HepG2 (cell line): ENCODE data around the gene SOX8. TPM values are rescaled to one million over a fixed set of nuclear protein-coding genes. Genes with fewer than 3 reads are reported as not detected.
A peak's percentile ranks its signal among the peaks of the same experiment; 100 is the strongest.

ENCODE experiments used
- ATAC-seq: fragments of 200-7000 bp; cut with Tn5 transposase; 3 replicates; pipeline ENCODE4 v1.9.1; 2020; ENCODE audit warnings: mild to moderate bottlenecking, moderate library complexity
- BruUV-seq: library from RNA; stranded (reverse); fragments of 400-500 nt; replicated peaks from 2 replicates; lab custom pipeline; 2021; lab: Mats Ljungman, UMichigan
- CTCF ChIA-PET: fragments of 300-600 bp; formaldehyde crosslinking; extraction: SDS; loops from one replicate; lab custom pipeline; 2021; ENCODE audit warnings: low total read pairs, inconsistent platforms, low intra/inter-chr PET ratio; lab: Yijun Ruan, JAX
- POLR2A ChIA-PET: fragments of 350-600 bp; sonication (Branson Sonifier 250); formaldehyde crosslinking; loops from one replicate; lab custom pipeline; 2020; ENCODE audit warnings: antibody characterized with exemption, inconsistent platforms; lab: Yijun Ruan, JAX
- DNase-seq: peaks from one replicate; pipeline ENCODE4 v3.0.0-alpha.2; 2015; ENCODE audit warnings: low spot score
- FAIRE-seq: peaks from 3 replicates; lab custom pipeline; 2011; peaks lifted over from hg19 to GRCh38; lab: Jason Lieb, UNC
- H2AFZ ChIP-seq: one replicate; pipeline ENCODE4 v1.6.1; 2011; ENCODE audit warnings: low read length, inconsistent platforms
- H3K27ac ChIP-seq: fragments of 300-600 bp; 3 replicates; pipeline ENCODE4 v1.8.0; 2011; ENCODE audit warnings: mixed run types, mild to moderate bottlenecking, mixed read lengths, low read length, inconsistent platforms; ENCODE audit not compliant: insufficient read depth; ENCODE audit errors: extremely low read length
- H3K27me3 ChIP-seq, 2 experiments: fragments of 200-600 bp in 1 of 2; 2 replicates in 1 of 2; 3 replicates in 1 of 2; pipeline versions ENCODE4 v1.6.0 to v1.8.0; 2011; ENCODE audit warnings: low read length in 2 of 2, mild to moderate bottlenecking in 2 of 2, moderate library complexity in 2 of 2, inconsistent platforms in 1 of 2; ENCODE audit not compliant: insufficient read depth in 2 of 2, control insufficient read depth in 1 of 2
- H3K36me3 ChIP-seq, 2 experiments: fragments of 200-600 bp in 1 of 2; replicated peaks in 1 of 2; 2 replicates in 1 of 2; 3 replicates in 1 of 2; pipeline versions ENCODE4 v1.5.1 to v1.8.0; 2011; ENCODE audit warnings: low read length in 2 of 2, inconsistent platforms in 1 of 2; ENCODE audit not compliant: insufficient read depth in 2 of 2, control insufficient read depth in 1 of 2
- H3K4me1 ChIP-seq: 2 replicates; pipeline ENCODE4 v1.5.1; 2012; ENCODE audit warnings: low read length, inconsistent platforms; ENCODE audit not compliant: insufficient read depth
- H3K4me2 ChIP-seq: 2 replicates; pipeline ENCODE4 v1.6.0; 2011; ENCODE audit warnings: low read depth, low read length, inconsistent platforms
- H3K4me3 ChIP-seq, 3 experiments: fragments of 200-600 bp in 1 of 3; sonication (generic), shearing (Covaris generic) in 1 of 3; replicated peaks in 1 of 3; 2 replicates each; pipeline ENCODE4 v1.5.1; 2011 to 2016; ENCODE audit warnings: low read length in 3 of 3, inconsistent platforms in 2 of 3, low read depth in 2 of 3, mild to moderate bottlenecking in 2 of 3, control low read depth in 1 of 3, mixed read lengths in 1 of 3; ENCODE audit not compliant: insufficient read depth in 1 of 3
- H3K79me2 ChIP-seq: one replicate; pipeline ENCODE4 v1.6.1; 2011; ENCODE audit warnings: low read length, inconsistent platforms; ENCODE audit not compliant: insufficient read depth
- H3K9ac ChIP-seq: 2 replicates; pipeline ENCODE4 v1.6.0; 2011; ENCODE audit warnings: mild to moderate bottlenecking, low read depth, low read length, inconsistent platforms; ENCODE audit not compliant: insufficient read depth
- H3K9me3 ChIP-seq: 2 replicates; pipeline ENCODE4 v1.5.1; 2012; ENCODE audit warnings: mild to moderate bottlenecking, low read length
- H4K20me1 ChIP-seq: 2 replicates; pipeline ENCODE4 v1.6.0; 2011; ENCODE audit warnings: inconsistent platforms, mild to moderate bottlenecking, low read length, moderate library complexity; ENCODE audit not compliant: insufficient read depth
- HIVEP1 ChIP-seq: sonication (generic); formaldehyde crosslinking; IDR thresholded peaks from 2 replicates; pipeline ENCODE4 v1.4.0; 2020; ENCODE audit warnings: mild to moderate bottlenecking, missing genetic modification reagents
- MTA1 ChIP-seq: sonication (generic); formaldehyde crosslinking; IDR thresholded peaks from 2 replicates; pipeline ENCODE4 v1.4.0; 2020; ENCODE audit warnings: missing genetic modification reagents, mild to moderate bottlenecking, borderline replicate concordance
- MTF1 ChIP-seq: sonication (generic); formaldehyde crosslinking; IDR thresholded peaks from 2 replicates; pipeline ENCODE4 v1.5.0; 2020; ENCODE audit warnings: missing genetic modification reagents
- ZNF256 ChIP-seq: sonication (generic); formaldehyde crosslinking; conservative IDR thresholded peaks from 2 replicates; pipeline ENCODE4 v1.4.0; 2020; ENCODE audit warnings: missing genetic modification reagents
- ZNF3 ChIP-seq: IDR thresholded peaks from 2 replicates; pipeline ENCODE4 v1.7.0; 2017; ENCODE audit warnings: inconsistent platforms
- WGBS: methylation state at CpG from one replicate; pipeline ENCODE4 v1.1.6; 2017; ENCODE audit warnings: low lambda C conversion rate; 5-methylcytosine and 5-hydroxymethylcytosine counted together
- in situ Hi-C: cut with HindIII; loops from 2 replicates; pipeline ENCODE4 v1.10.0; 2017; ENCODE audit warnings: low pct_unique_long_range_greater_than_20kb; ENCODE audit not compliant: extremely low pct_ligation_motif_present
- intact Hi-C: fragments of 100-400 bp; cut with micrococcal nuclease; formaldehyde crosslinking; loops from one replicate; pipeline ENCODE4 v1.10.0; 2022; ENCODE audit not compliant: unreplicated experiment
- polyA plus RNA-seq, 8 experiments: library from polyadenylated mRNA; depleted of rRNA in 3 of 8; stranded (reverse) in 7 of 8; unstranded in 1 of 8; fragments of >200 nt; fragmentation: Illumina TruSeq in 4 of 8; extraction: Trizol in 4 of 8; gene quantifications; 2 replicates each; pipeline versions ENCODE4 v1.2.1 to v1.2.3, GENCODE V29; 2011 to 2016; ENCODE audit warnings: low read depth in 4 of 8, missing spikeins in 1 of 8, mixed read lengths in 1 of 8; ENCODE audit not compliant: insufficient read depth in 1 of 8
- total RNA-seq, 5 experiments: library from RNA; depleted of rRNA; stranded (reverse); fragments of >200 nt; fragmentation: Illumina TruSeq; extraction: Trizol; gene quantifications; 2 replicates each; pipeline ENCODE4 v1.2.3, GENCODE V29; 2016; ENCODE audit warnings: low read depth in 1 of 5
- TF ChIP-seq, protein P1 (sequence below): sonication (generic); formaldehyde crosslinking; IDR thresholded peaks from 2 replicates; pipeline ENCODE4 v1.5.0; 2020; ENCODE audit warnings: mild to moderate bottlenecking, missing genetic modification reagents, borderline replicate concordance
- TF ChIP-seq, protein P2 (sequence below): sonication (generic); formaldehyde crosslinking; IDR thresholded peaks from 2 replicates; pipeline ENCODE4 v1.4.0; 2020; ENCODE audit warnings: missing genetic modification reagents, mild to moderate bottlenecking, borderline replicate concordance

SOX8 gene
- total and polyA plus RNA-seq, 2 of the 13 experiments (the other 11 are each of a cell fraction or from before 2014, with no cell fraction given), result 0.20 to 0.28 TPM

DNA sequence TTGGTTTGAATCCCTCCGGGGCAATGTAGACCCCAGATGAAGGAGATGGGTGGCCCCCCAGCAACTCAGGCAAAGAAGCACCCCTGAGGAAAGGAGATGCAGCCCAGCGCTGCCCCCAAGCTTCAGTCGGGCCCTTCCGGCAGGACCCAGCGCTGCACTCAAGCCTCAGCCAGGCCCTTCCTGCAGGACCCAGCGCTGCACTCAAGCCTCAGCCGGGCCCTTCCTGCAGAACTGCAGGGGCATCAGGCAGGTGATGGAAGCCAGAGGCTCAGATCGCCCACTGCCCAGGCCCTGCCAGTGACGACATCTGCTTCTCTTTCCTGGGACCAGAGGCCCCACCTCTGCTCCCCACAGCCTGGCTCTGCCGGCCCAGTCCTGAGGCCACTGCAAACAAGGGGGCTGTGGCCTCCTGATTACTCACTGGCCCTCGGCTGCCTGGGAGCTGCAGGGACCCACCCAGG, 7.8 kb downstream of the SOX8 start:
- Histone ChIP-seq H3K9me3 (no peaks in the 10 kb centered on the region), H2AFZ (no peak overlapping the region), H4K20me1 (no peaks in the 10 kb centered on the region), H3K79me2 (no peaks in the 10 kb centered on the region), H3K27ac (no peak overlapping the region), H3K4me2 (no peak overlapping the region)
- in situ Hi-C loops, result no loop called here
- BruUV-seq, result no TSS peak
- WGBS, result no CpG with 5 or more reads among the region's 11 CpGs
- TF ChIP-seq MTA1 (CRISPR knock-in tag) (no peak), ZNF3 (CRISPR knock-in tag) (no peak), HIVEP1 (CRISPR knock-in tag) (no peak), MTF1 (CRISPR knock-in tag) (no peak), ZNF256 (CRISPR knock-in tag) (no peak)
- TF ChIP-seq, protein P1, sequence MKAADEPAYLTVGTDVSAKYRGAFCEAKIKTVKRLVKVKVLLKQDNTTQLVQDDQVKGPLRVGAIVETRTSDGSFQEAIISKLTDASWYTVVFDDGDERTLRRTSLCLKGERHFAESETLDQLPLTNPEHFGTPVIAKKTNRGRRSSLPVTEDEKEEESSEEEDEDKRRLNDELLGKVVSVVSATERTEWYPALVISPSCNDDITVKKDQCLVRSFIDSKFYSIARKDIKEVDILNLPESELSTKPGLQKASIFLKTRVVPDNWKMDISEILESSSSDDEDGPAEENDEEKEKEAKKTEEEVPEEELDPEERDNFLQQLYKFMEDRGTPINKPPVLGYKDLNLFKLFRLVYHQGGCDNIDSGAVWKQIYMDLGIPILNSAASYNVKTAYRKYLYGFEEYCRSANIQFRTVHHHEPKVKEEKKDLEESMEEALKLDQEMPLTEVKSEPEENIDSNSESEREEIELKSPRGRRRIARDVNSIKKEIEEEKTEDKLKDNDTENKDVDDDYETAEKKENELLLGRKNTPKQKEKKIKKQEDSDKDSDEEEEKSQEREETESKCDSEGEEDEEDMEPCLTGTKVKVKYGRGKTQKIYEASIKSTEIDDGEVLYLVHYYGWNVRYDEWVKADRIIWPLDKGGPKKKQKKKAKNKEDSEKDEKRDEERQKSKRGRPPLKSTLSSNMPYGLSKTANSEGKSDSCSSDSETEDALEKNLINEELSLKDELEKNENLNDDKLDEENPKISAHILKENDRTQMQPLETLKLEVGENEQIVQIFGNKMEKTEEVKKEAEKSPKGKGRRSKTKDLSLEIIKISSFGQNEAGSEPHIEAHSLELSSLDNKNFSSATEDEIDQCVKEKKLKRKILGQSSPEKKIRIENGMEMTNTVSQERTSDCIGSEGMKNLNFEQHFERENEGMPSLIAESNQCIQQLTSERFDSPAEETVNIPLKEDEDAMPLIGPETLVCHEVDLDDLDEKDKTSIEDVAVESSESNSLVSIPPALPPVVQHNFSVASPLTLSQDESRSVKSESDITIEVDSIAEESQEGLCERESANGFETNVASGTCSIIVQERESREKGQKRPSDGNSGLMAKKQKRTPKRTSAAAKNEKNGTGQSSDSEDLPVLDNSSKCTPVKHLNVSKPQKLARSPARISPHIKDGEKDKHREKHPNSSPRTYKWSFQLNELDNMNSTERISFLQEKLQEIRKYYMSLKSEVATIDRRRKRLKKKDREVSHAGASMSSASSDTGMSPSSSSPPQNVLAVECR, result no peak
- TF ChIP-seq, protein P2, sequence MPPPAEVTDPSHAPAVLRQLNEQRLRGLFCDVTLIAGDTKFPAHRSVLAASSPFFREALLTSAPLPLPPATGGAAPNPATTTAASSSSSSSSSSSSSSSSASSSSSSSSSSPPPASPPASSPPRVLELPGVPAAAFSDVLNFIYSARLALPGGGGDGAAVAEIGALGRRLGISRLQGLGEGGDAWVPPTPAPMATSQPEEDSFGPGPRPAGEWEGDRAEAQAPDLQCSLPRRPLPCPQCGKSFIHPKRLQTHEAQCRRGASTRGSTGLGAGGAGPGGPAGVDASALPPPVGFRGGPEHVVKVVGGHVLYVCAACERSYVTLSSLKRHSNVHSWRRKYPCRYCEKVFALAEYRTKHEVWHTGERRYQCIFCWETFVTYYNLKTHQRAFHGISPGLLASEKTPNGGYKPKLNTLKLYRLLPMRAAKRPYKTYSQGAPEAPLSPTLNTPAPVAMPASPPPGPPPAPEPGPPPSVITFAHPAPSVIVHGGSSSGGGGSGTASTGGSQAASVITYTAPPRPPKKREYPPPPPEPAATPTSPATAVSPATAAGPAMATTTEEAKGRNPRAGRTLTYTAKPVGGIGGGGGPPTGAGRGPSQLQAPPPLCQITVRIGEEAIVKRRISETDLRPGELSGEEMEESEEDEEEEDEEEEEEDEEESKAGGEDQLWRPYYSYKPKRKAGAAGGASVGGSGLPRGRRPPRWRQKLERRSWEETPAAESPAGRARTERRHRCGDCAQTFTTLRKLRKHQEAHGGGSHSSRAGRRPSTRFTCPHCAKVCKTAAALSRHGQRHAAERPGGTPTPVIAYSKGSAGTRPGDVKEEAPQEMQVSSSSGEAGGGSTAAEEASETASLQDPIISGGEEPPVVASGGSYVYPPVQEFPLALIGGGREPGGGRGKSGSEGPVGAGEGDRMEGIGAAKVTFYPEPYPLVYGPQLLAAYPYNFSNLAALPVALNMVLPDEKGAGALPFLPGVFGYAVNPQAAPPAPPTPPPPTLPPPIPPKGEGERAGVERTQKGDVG (CRISPR knock-in tag), result no peak
- TF ChIP-seq, all 625 proteins: peak for 0
- intact Hi-C loops, result no loop called here
- Histone ChIP-seq H3K4me3 (no peak overlapping the region), H3K27me3 (peaks cover 16 to 77% of the 10 kb centered on the region in 2 experiments), H3K36me3 (no peaks in the 10 kb centered on the region), H3K4me1 (no peaks in the 10 kb centered on the region), H3K9ac (no peak overlapping the region)
- FAIRE-seq (no peak), ATAC-seq (peak; percentile 12), DNase-seq (no peak)
- POLR2A ChIA-PET, result no interaction called here
- CTCF ChIA-PET, result no interaction called here
